H9 (cell line): ENCODE measurements around the gene CEP41. TPM values are rescaled to one million over a fixed set of nuclear protein-coding genes. Genes with fewer than 3 reads are reported as not detected.

ENCODE experiments used
- DNase-seq: peaks from one replicate; pipeline ENCODE4 v3.0.0-alpha.2; 2017
- H2AFZ ChIP-seq: one replicate; pipeline ENCODE4 v1.6.1; 2013; ENCODE audit warnings: mild to moderate bottlenecking, low read length, control low read depth, moderate library complexity
- H2AK5ac ChIP-seq: 2 replicates; pipeline ENCODE4 v1.6.1; 2013; ENCODE audit warnings: low read length, control low read depth, mixed read lengths; ENCODE audit not compliant: insufficient read length
- H2BK120ac ChIP-seq: one replicate; pipeline ENCODE4 v1.6.1; 2013; ENCODE audit warnings: low read depth, mild to moderate bottlenecking, low read length, control low read depth, inconsistent platforms; ENCODE audit not compliant: poor library complexity, severe bottlenecking
- H2BK12ac ChIP-seq: 2 replicates; pipeline ENCODE4 v1.6.1; 2013; ENCODE audit warnings: low read length, control low read depth, mixed read lengths, low read depth; ENCODE audit not compliant: insufficient read length
- H2BK15ac ChIP-seq: 2 replicates; pipeline ENCODE4 v1.6.1; 2013; ENCODE audit warnings: low read depth, low read length, control low read depth
- H2BK20ac ChIP-seq: one replicate; pipeline ENCODE4 v1.6.1; 2013; ENCODE audit warnings: low read depth, mild to moderate bottlenecking, low read length, control low read depth, inconsistent platforms; ENCODE audit not compliant: poor library complexity, severe bottlenecking
- H2BK5ac ChIP-seq: 2 replicates; pipeline ENCODE4 v1.6.1; 2013; ENCODE audit warnings: low read length, control low read depth, mixed read lengths; ENCODE audit not compliant: insufficient read length
- H3K14ac ChIP-seq: 2 replicates; pipeline ENCODE4 v1.6.1; 2013; ENCODE audit warnings: low read length, control low read depth; ENCODE audit not compliant: insufficient read depth
- H3K18ac ChIP-seq: 2 replicates; pipeline ENCODE4 v1.6.1; 2013; ENCODE audit warnings: low read depth, mild to moderate bottlenecking, mixed read lengths, low read length, control low read depth; ENCODE audit not compliant: insufficient read length
- H3K23ac ChIP-seq: 2 replicates; pipeline ENCODE4 v1.6.1; 2013; ENCODE audit warnings: low read length, control low read depth, mixed read lengths, low read depth; ENCODE audit not compliant: insufficient read length
- H3K23me2 ChIP-seq: 2 replicates; pipeline ENCODE4 v1.6.1; 2013; ENCODE audit warnings: low read depth, mild to moderate bottlenecking, mixed read lengths, low read length, control low read depth; ENCODE audit not compliant: insufficient read length, poor library complexity, severe bottlenecking
- H3K27ac ChIP-seq: 2 replicates; pipeline ENCODE4 v1.5.1; 2013; ENCODE audit warnings: low read length, control low read depth, mixed read lengths, low read depth; ENCODE audit not compliant: insufficient read length
- H3K27me3 ChIP-seq: 2 replicates; pipeline ENCODE4 v1.6.1; 2013; ENCODE audit warnings: low read length, control low read depth, inconsistent platforms; ENCODE audit not compliant: insufficient read depth
- H3K4ac ChIP-seq: 2 replicates; pipeline ENCODE4 v1.6.1; 2013; ENCODE audit warnings: low read depth, mild to moderate bottlenecking, control low read depth, inconsistent platforms, low read length, moderate library complexity
- H3K4me1 ChIP-seq: 2 replicates; pipeline ENCODE4 v1.6.1; 2013; ENCODE audit warnings: low read length, control low read depth, inconsistent platforms; ENCODE audit not compliant: insufficient read depth
- H3K4me2 ChIP-seq: 2 replicates; pipeline ENCODE4 v1.6.1; 2013; ENCODE audit warnings: low read length, control low read depth, mixed read lengths; ENCODE audit not compliant: insufficient read length, insufficient read depth
- H3K56ac ChIP-seq: 2 replicates; pipeline ENCODE4 v1.6.1; 2013; ENCODE audit warnings: low read depth, mild to moderate bottlenecking, mixed read lengths, low read length, control low read depth; ENCODE audit not compliant: insufficient read length
- H3K79me1 ChIP-seq: 2 replicates; pipeline ENCODE4 v1.6.1; 2013; ENCODE audit warnings: low read depth, mild to moderate bottlenecking, moderate library complexity, low read length, control low read depth, inconsistent platforms; ENCODE audit not compliant: insufficient read depth, poor library complexity, severe bottlenecking
- H3K79me2 ChIP-seq: 2 replicates; pipeline ENCODE4 v1.6.1; 2013; ENCODE audit warnings: low read length, control low read depth, inconsistent platforms; ENCODE audit not compliant: insufficient read depth
- H3K9ac ChIP-seq: 2 replicates; pipeline ENCODE4 v1.6.1; 2013; ENCODE audit warnings: low read length, control low read depth, mixed read lengths; ENCODE audit not compliant: insufficient read length; ENCODE audit errors: extremely low read depth
- H3K9me3 ChIP-seq: one replicate; pipeline ENCODE4 v1.6.1; 2013; ENCODE audit warnings: low read depth, low read length, inconsistent platforms; ENCODE audit not compliant: control insufficient read depth
- H3T11ph ChIP-seq: one replicate; pipeline ENCODE4 v1.6.1; 2013; ENCODE audit warnings: mild to moderate bottlenecking, low read length, control low read depth, inconsistent platforms
- H4K20me1 ChIP-seq: one replicate; pipeline ENCODE4 v1.6.1; 2013; ENCODE audit not compliant: control insufficient read depth, insufficient read length, insufficient read depth
- H4K5ac ChIP-seq: 2 replicates; pipeline ENCODE4 v1.6.1; 2013; ENCODE audit warnings: low read depth, mild to moderate bottlenecking, mixed read lengths, low read length, control low read depth; ENCODE audit not compliant: insufficient read length
- H4K8ac ChIP-seq: replicated peaks from 2 replicates; pipeline ENCODE4 v1.6.1; 2013; ENCODE audit warnings: low read length, control low read depth, mixed read lengths, low read depth; ENCODE audit not compliant: insufficient read length
- H4K91ac ChIP-seq: 2 replicates; pipeline ENCODE4 v1.6.1; 2013; ENCODE audit warnings: low read depth, mild to moderate bottlenecking, moderate library complexity, mixed read lengths, low read length, control low read depth; ENCODE audit not compliant: insufficient read length
- H3K27ac Mint-ChIP-seq, 3 experiments: 2 replicates in 2 of 3; 3 replicates in 1 of 3; pipeline ENCODE4 v1.8.0; 2020 to 2021; ENCODE audit warnings: mixed read lengths in 3 of 3, mild to moderate bottlenecking in 1 of 3, moderate library complexity in 1 of 3
- H3K27me3 Mint-ChIP-seq: 2 replicates; pipeline ENCODE4 v1.8.0; 2021; ENCODE audit warnings: low read depth, mild to moderate bottlenecking, moderate library complexity, mixed read lengths
- H3K36me3 Mint-ChIP-seq, 3 experiments: 2 replicates in 2 of 3; 3 replicates in 1 of 3; pipeline ENCODE4 v1.8.0; 2020 to 2021; ENCODE audit warnings: low read depth in 3 of 3, mixed read lengths in 3 of 3; ENCODE audit not compliant: insufficient read depth in 1 of 3
- H3K4me1 Mint-ChIP-seq, 2 experiments: 2 replicates each; pipeline ENCODE4 v1.8.0; 2020; ENCODE audit warnings: mixed read lengths in 2 of 2
- H3K4me3 Mint-ChIP-seq, 2 experiments: 2 replicates in 1 of 2; 3 replicates in 1 of 2; pipeline ENCODE4 v1.8.0; 2020 to 2021; ENCODE audit warnings: mild to moderate bottlenecking in 2 of 2, mixed read lengths in 2 of 2, moderate library complexity in 1 of 2
- H3K9me3 Mint-ChIP-seq, 2 experiments: 2 replicates in 1 of 2; 3 replicates in 1 of 2; pipeline ENCODE4 v1.8.0; 2020; ENCODE audit warnings: mild to moderate bottlenecking in 2 of 2, mixed read lengths in 2 of 2, moderate library complexity in 1 of 2
- WGBS: extraction: QIAGEN DNeasy Blood & Tissue Kit; methylation state at CpG from one replicate; pipeline ENCODE4 v1.1.7; 2013; ENCODE audit warnings: missing lambda C conversion rate, low lambda C conversion rate, mixed read lengths; ENCODE audit not compliant: insufficient read length; ENCODE audit errors: extremely low coverage; 5-methylcytosine and 5-hydroxymethylcytosine counted together
- total RNA-seq: library from RNA; stranded (reverse); gene quantifications from 2 replicates; pipeline ENCODE4 v1.2.1, GENCODE V29; 2021
- TF ChIP-seq, protein P1 (sequence below): fragments of 200-600 bp; sonication (generic); conservative IDR thresholded peaks from 3 replicates; pipeline ENCODE4 v1.8.0; 2021; ENCODE audit warnings: antibody characterized with exemption, mild to moderate bottlenecking

CEP41 gene
- total RNA-seq, 1 experiment from 2014 or later = 9.7 TPM

DNA sequence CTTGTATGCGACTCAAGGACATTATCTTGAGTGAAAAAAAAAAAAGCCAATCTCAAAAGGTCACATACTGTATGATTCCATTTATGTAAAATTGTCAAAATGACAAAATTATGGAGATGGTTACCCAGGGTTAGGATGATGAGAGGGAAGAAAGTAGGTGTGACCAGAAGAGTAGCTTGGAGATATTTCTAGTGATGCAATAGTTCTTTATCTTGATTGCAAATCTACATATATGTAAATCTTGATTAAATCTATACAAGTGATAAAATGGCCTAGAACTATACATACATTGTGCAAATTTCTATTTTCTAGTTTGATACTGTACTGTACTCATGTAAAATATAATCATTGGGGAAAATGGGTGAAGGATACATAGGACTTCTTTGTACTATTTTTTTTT is 4.6 kb downstream of the CEP41 start:
- Histone ChIP-seq H4K8ac (no peak overlapping the region), H3K9ac (no peak overlapping the region), H3K4me2 (no peak overlapping the region), H3K27ac (no peak overlapping the region), H3K4ac (no peak overlapping the region), H3K23ac (no peak overlapping the region), H2AK5ac (no peak overlapping the region), H3K14ac (no peak overlapping the region), H3K9me3 (no peaks in the 10 kb centered on the region), H3K79me1 (no peaks in the 10 kb centered on the region), H2BK20ac (no peak overlapping the region), H3K23me2 (peaks cover 1% of the 10 kb centered on the region), H2BK12ac (no peak overlapping the region), H3K56ac (no peak overlapping the region), H4K5ac (no peak overlapping the region), H4K91ac (no peak overlapping the region), H4K20me1 (no peaks in the 10 kb centered on the region), H3T11ph (no peak overlapping the region), H3K18ac (no peak overlapping the region), H3K79me2 (no peaks in the 10 kb centered on the region), H2BK5ac (no peak overlapping the region), H2BK15ac (no peak overlapping the region), H3K27me3 (no peaks in the 10 kb centered on the region), H3K4me1 (no peaks in the 10 kb centered on the region; the same call in 1 of the 2 replicates), H2BK120ac (no peak overlapping the region), H2AFZ (no peak overlapping the region)
- Mint-ChIP-seq H3K4me1 (peaks cover 7 to 12% of the 10 kb centered on the region in 2 experiments; a peak in 3 of 4 replicates), H3K27ac (no peak overlapping the region), H3K4me3 (no peak overlapping the region), H3K27me3 (no peaks in the 10 kb centered on the region), H3K36me3 (peaks cover 0 to 2% (median 2%) of the 10 kb centered on the region in 3 experiments; a peak in 2 of 7 replicates), H3K9me3 (peaks cover 0 to 2% of the 10 kb centered on the region in 2 experiments; a peak in 1 of 5 replicates)
- TF ChIP-seq, protein P1, sequence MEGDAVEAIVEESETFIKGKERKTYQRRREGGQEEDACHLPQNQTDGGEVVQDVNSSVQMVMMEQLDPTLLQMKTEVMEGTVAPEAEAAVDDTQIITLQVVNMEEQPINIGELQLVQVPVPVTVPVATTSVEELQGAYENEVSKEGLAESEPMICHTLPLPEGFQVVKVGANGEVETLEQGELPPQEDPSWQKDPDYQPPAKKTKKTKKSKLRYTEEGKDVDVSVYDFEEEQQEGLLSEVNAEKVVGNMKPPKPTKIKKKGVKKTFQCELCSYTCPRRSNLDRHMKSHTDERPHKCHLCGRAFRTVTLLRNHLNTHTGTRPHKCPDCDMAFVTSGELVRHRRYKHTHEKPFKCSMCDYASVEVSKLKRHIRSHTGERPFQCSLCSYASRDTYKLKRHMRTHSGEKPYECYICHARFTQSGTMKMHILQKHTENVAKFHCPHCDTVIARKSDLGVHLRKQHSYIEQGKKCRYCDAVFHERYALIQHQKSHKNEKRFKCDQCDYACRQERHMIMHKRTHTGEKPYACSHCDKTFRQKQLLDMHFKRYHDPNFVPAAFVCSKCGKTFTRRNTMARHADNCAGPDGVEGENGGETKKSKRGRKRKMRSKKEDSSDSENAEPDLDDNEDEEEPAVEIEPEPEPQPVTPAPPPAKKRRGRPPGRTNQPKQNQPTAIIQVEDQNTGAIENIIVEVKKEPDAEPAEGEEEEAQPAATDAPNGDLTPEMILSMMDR = no peak
- DNase-seq = no peak
- no CpG with 5 or more reads among the region's 1 CpG for WGBS
